ENCODE data around the gene SPSB4. TPM values are rescaled to one million over a fixed set of nuclear protein-coding genes. Genes with fewer than 3 reads are reported as not detected.
"Not testable (repeated sequence)": the region's sequence is repeated elsewhere in the genome, so short reads cannot be mapped to it uniquely, and the experiment has no call there.

SPSB4 gene
- under 1 TPM in 1 of 2 donors, not detected in 1; 0.14 TPM for total RNA-seq
- long read RNA-seq, result 0 reads

- intact Hi-C loops (cut with DNase I, micrococcal nuclease), result no loop called here
- ATAC-seq (peak; percentile 38), DNase-seq (peak in 1 of 2 donors; percentile 18)
These were observed at the start of gene SPSB4 for GRCh38 chr3:141050576-141051442. TSS of gene SPSB4 (plus strand) at chr3:141051347. CDS start at chr3:141066105, 14,758 bp downstream.

GRCh38 chr3:141006344-141006743, 44.8 kb upstream of the SPSB4 start:
- intact Hi-C loops (cut with DNase I, micrococcal nuclease), result loop anchor here (10.0 kb wide), 1 partner anchor 188 kb away; no protein-coding TSS in a partner anchor
- DNase-seq (no peak), ATAC-seq (no peak)

- intact Hi-C loops (cut with DNase I, micrococcal nuclease), result loop anchor here (10.0 kb wide), 1 partner anchor 185 kb away; no protein-coding TSS in a partner anchor
- DNase-seq (no peak), ATAC-seq (no peak)
These were observed 41.7 kb upstream of the SPSB4 start for GRCh38 chr3:141009496-141009895.

- ATAC-seq, result peak; percentile 49
- DNase-seq, result peak; percentile 45 to 76
- intact Hi-C loops (cut with DNase I, micrococcal nuclease), result loop anchor here in 1 of 2 donors (5.0 kb wide), 1 partner anchor 96 kb away; no protein-coding TSS in a partner anchor
These were observed 39.7 kb upstream of the SPSB4 start for GRCh38 chr3:141011232-141011996.

GRCh38 chr3:141011997-141012262, 39.2 kb upstream of the SPSB4 start:
- DNase-seq (no peak), ATAC-seq (no peak)
- intact Hi-C loops (cut with DNase I, micrococcal nuclease), result loop anchor here in 1 of 2 donors (5.0 kb wide), 1 partner anchor 95 kb away; no protein-coding TSS in a partner anchor

GRCh38 chr3:141012571-141012970, 38.6 kb upstream of the SPSB4 start:
- no peak for ATAC-seq
- intact Hi-C loops (cut with DNase I, micrococcal nuclease), result loop anchor here in 1 of 2 donors (5.0 kb wide), 1 partner anchor 95 kb away; no protein-coding TSS in a partner anchor
- DNase-seq, result no peak

- DNase-seq (no peak), ATAC-seq (no peak)
- intact Hi-C loops (cut with DNase I, micrococcal nuclease), result no loop called here
These were observed 35.7 kb upstream of the SPSB4 start for GRCh38 chr3:141015481-141015880.

- DNase-seq; ATAC-seq; intact Hi-C loops (cut with DNase I, micrococcal nuclease): not testable (repeated sequence)
These were observed 33.5 kb upstream of the SPSB4 start for GRCh38 chr3:141017366-141018322.

- no peak for ATAC-seq
- intact Hi-C loops (cut with DNase I, micrococcal nuclease), result no loop called here
- DNase-seq, result no peak
These were observed 31.9 kb upstream of the SPSB4 start for GRCh38 chr3:141019244-141019643.

GRCh38 chr3:141020143-141020830, 30.9 kb upstream of the SPSB4 start:
- ATAC-seq (no peak), DNase-seq (no peak)
- intact Hi-C loops (cut with DNase I, micrococcal nuclease), result no loop called here

- no peak for ATAC-seq
- intact Hi-C loops (cut with DNase I, micrococcal nuclease), result no loop called here
- no peak for DNase-seq
These were observed 29.9 kb upstream of the SPSB4 start for GRCh38 chr3:141021261-141021660.

GRCh38 chr3:141030296-141030695, 20.9 kb upstream of the SPSB4 start:
- DNase-seq, result no peak
- intact Hi-C loops (cut with DNase I, micrococcal nuclease), result no loop called here
- ATAC-seq, result no peak

GRCh38 chr3:141039589-141039988, 11.6 kb upstream of the SPSB4 start:
- ATAC-seq (no peak), DNase-seq (no peak)
- intact Hi-C loops (cut with DNase I, micrococcal nuclease), result no loop called here

- DNase-seq, result no peak
- no peak for ATAC-seq
- intact Hi-C loops (cut with DNase I, micrococcal nuclease), result no loop called here
These were observed 6.2 kb upstream of the SPSB4 start for GRCh38 chr3:141044695-141045641.

- no peak for ATAC-seq
- DNase-seq, result no peak
- intact Hi-C loops (cut with DNase I, micrococcal nuclease), result no loop called here
These were observed 5.3 kb upstream of the SPSB4 start for GRCh38 chr3:141045849-141046248.

GRCh38 chr3:141047168-141047567, 4.0 kb upstream of the SPSB4 start:
- intact Hi-C loops (cut with DNase I, micrococcal nuclease), result no loop called here
- ATAC-seq (no peak), DNase-seq (no peak)

GRCh38 chr3:141049681-141050080, 1.5 kb upstream of the SPSB4 start:
- intact Hi-C loops (cut with DNase I, micrococcal nuclease), result no loop called here
- DNase-seq (no peak), ATAC-seq (no peak)
